Osteocyte (in vitro differentiated cells): ENCODE measurements around the gene HDAC4. TPM values are rescaled to one million over a fixed set of nuclear protein-coding genes. Genes with fewer than 3 reads are reported as not detected.

Experiments
- DNase-seq: peaks from one replicate; pipeline ENCODE4 v3.0.0; 2021; ENCODE audit warnings: mixed read lengths; ENCODE audit not compliant: unreplicated experiment; ENCODE audit errors: extremely low spot score
- H3K27ac Mint-ChIP-seq: one replicate; pipeline ENCODE4 v1.8.0; 2021; ENCODE audit warnings: mild to moderate bottlenecking, mixed read lengths; ENCODE audit not compliant: unreplicated experiment
- H3K27me3 Mint-ChIP-seq: one replicate; pipeline ENCODE4 v1.8.0; 2021; ENCODE audit warnings: mixed read lengths; ENCODE audit not compliant: unreplicated experiment
- H3K36me3 Mint-ChIP-seq: one replicate; pipeline ENCODE4 v1.8.0; 2021; ENCODE audit warnings: mixed read lengths; ENCODE audit not compliant: unreplicated experiment
- H3K4me1 Mint-ChIP-seq: one replicate; pipeline ENCODE4 v1.8.0; 2021; ENCODE audit warnings: mixed read lengths; ENCODE audit not compliant: unreplicated experiment
- H3K4me3 Mint-ChIP-seq: one replicate; pipeline ENCODE4 v1.8.0; 2021; ENCODE audit warnings: mild to moderate bottlenecking, moderate library complexity, mixed read lengths; ENCODE audit not compliant: unreplicated experiment
- H3K9me3 Mint-ChIP-seq: one replicate; pipeline ENCODE4 v1.8.0; 2021; ENCODE audit warnings: mixed read lengths; ENCODE audit not compliant: unreplicated experiment
- CTCF ChIP-seq: fragments of 200-600 bp; sonication (generic); IDR thresholded peaks from 2 replicates; pipeline ENCODE4 v1.5.0; 2021; ENCODE audit warnings: antibody characterized with exemption, mild to moderate bottlenecking, moderate library complexity
- total RNA-seq: library from RNA; stranded (reverse); gene quantifications from 2 replicates; pipeline ENCODE4 v1.2.1, GENCODE V29; 2021

The HDAC4 gene
- total RNA-seq, 1 donor from 2014 or later, result 30.3 TPM

GRCh38 chr2:239077260-239077659 is 323.6 kb downstream of the HDAC4 start:
- no peak overlapping the region for H3K4me3 Mint-ChIP-seq
- no peak overlapping the region for H3K27ac Mint-ChIP-seq
- peaks cover 12% of the 10 kb centered on the region for H3K36me3 Mint-ChIP-seq
- no peaks in the 10 kb centered on the region for H3K9me3 Mint-ChIP-seq
- no peak for DNase-seq
- H3K4me1 Mint-ChIP-seq, result no peaks in the 10 kb centered on the region
- H3K27me3 Mint-ChIP-seq, result no peaks in the 10 kb centered on the region
- no peak for TF ChIP-seq CTCF

GRCh38 chr2:239075918-239076758 is 324.7 kb downstream of the HDAC4 start:
- H3K4me3 Mint-ChIP-seq, result no peak overlapping the region
- no peak for DNase-seq
- H3K27me3 Mint-ChIP-seq, result no peaks in the 10 kb centered on the region

GRCh38 chr2:239073745-239074530 is 326.9 kb downstream of the HDAC4 start:
- no peaks in the 10 kb centered on the region for H3K9me3 Mint-ChIP-seq
- H3K4me1 Mint-ChIP-seq, result no peaks in the 10 kb centered on the region
- peaks cover 11% of the 10 kb centered on the region for H3K36me3 Mint-ChIP-seq
- no peak for DNase-seq
- no peak overlapping the region for H3K27ac Mint-ChIP-seq
- no peak for TF ChIP-seq CTCF
- H3K4me3 Mint-ChIP-seq, result no peak overlapping the region
- no peaks in the 10 kb centered on the region for H3K27me3 Mint-ChIP-seq

More at GRCh38 chr2:239075918-239076758, 324.7 kb downstream of the HDAC4 start:
- no peak for TF ChIP-seq CTCF
- peaks cover 15% of the 10 kb centered on the region for H3K36me3 Mint-ChIP-seq
- H3K9me3 Mint-ChIP-seq, result no peaks in the 10 kb centered on the region
- no peaks in the 10 kb centered on the region for H3K4me1 Mint-ChIP-seq
- H3K27ac Mint-ChIP-seq, result no peak overlapping the region

- H3K4me3 Mint-ChIP-seq, result no peak overlapping the region
- H3K27ac Mint-ChIP-seq, result no peak overlapping the region
These were observed 327.6 kb downstream of the HDAC4 start for GRCh38 chr2:239073270-239073669.

More at GRCh38 chr2:239073270-239073669, 327.6 kb downstream of the HDAC4 start:
- no peaks in the 10 kb centered on the region for H3K27me3 Mint-ChIP-seq
- H3K9me3 Mint-ChIP-seq, result no peaks in the 10 kb centered on the region
- TF ChIP-seq CTCF, result no peak
- no peak for DNase-seq
- H3K36me3 Mint-ChIP-seq, result peaks cover 11% of the 10 kb centered on the region
- H3K4me1 Mint-ChIP-seq, result no peaks in the 10 kb centered on the region
